HEK293 (cell line): Measurements from ENCODE around the gene DNAJC22.

Experiments used
- CTCF ChIA-PET: fragments of 350-600 bp; formaldehyde crosslinking; extraction: SDS; loops from one replicate; lab custom pipeline; 2021; ENCODE audit warnings: antibody characterized with exemption; lab: Yijun Ruan, JAX
- POLR2A ChIA-PET: fragments of 300-600 bp; formaldehyde crosslinking; extraction: SDS; loops from one replicate; lab custom pipeline; 2020; ENCODE audit warnings: antibody characterized with exemption, inconsistent platforms; lab: Yijun Ruan, JAX
- H3K27ac ChIP-seq: fragments of 200-500 bp; sonication (Bioruptor generic); 2 replicates; pipeline ENCODE4 v1.5.1; 2014; ENCODE audit warnings: low read depth, low read length, control low read depth, inconsistent platforms; ENCODE audit errors: extremely low read depth
- H3K36me3 ChIP-seq, 2 experiments: fragments of 200-500 bp in 1 of 2; sonication (Bioruptor generic) in 1 of 2; 1 replicate in 1 of 2; 2 replicates in 1 of 2; pipeline ENCODE4 v1.5.1; 2014 to 2017; ENCODE audit warnings: inconsistent platforms in 2 of 2, low read length in 2 of 2; ENCODE audit not compliant: control insufficient read depth in 2 of 2, insufficient read depth in 1 of 2
- H3K4me1 ChIP-seq: fragments of 200-500 bp; sonication (Bioruptor generic); 2 replicates; pipeline ENCODE4 v1.5.1; 2014; ENCODE audit warnings: mild to moderate bottlenecking, low read length, inconsistent platforms; ENCODE audit not compliant: control insufficient read depth, insufficient read depth
- H3K4me3 ChIP-seq: 2 replicates; pipeline ENCODE4 v1.5.1; 2011; ENCODE audit warnings: low read depth, mild to moderate bottlenecking, control low read depth, low read length, moderate library complexity
- H3K9me3 ChIP-seq: fragments of 200-500 bp; sonication (Bioruptor generic); 2 replicates; pipeline ENCODE4 v1.5.1; 2014; ENCODE audit warnings: low read depth, low read length, inconsistent platforms; ENCODE audit not compliant: control insufficient read depth, insufficient read depth
- BCL11A ChIP-seq: fragments of 450-650 bp; formaldehyde crosslinking; IDR thresholded peaks from 2 replicates; pipeline ENCODE4 v1.5.1; 2016; ENCODE audit warnings: low read depth, missing biosample characterization, missing genetic modification characterization
- FEZF1 ChIP-seq: fragments of 450-650 bp; formaldehyde crosslinking; IDR thresholded peaks from 2 replicates; pipeline ENCODE4 v1.5.1; 2016; ENCODE audit warnings: missing biosample characterization, missing genetic modification characterization
- KLF16 ChIP-seq: fragments of 450-650 bp; formaldehyde crosslinking; IDR thresholded peaks from 2 replicates; pipeline ENCODE4 v1.5.1; 2017; ENCODE audit warnings: missing biosample characterization, missing genetic modification characterization
- SP2 ChIP-seq: fragments of 450-650 bp; formaldehyde crosslinking; IDR thresholded peaks from 2 replicates; pipeline ENCODE4 v1.5.1; 2016; ENCODE audit warnings: missing biosample characterization, missing genetic modification characterization
- ZBTB17 ChIP-seq: fragments of 450-650 bp; formaldehyde crosslinking; IDR thresholded peaks from 2 replicates; pipeline ENCODE4 v1.5.1; 2016; ENCODE audit warnings: missing biosample characterization, missing genetic modification characterization
- ZBTB20 ChIP-seq: fragments of 450-650 bp; formaldehyde crosslinking; IDR thresholded peaks from 2 replicates; pipeline ENCODE4 v1.5.1; 2016; ENCODE audit warnings: missing biosample characterization, missing genetic modification characterization
- ZNF140 ChIP-seq: fragments of 450-650 bp; formaldehyde crosslinking; IDR thresholded peaks from 2 replicates; pipeline ENCODE4 v1.5.1; 2016; ENCODE audit warnings: missing biosample characterization, missing genetic modification characterization
- ZNF175 ChIP-seq: fragments of 450-650 bp; formaldehyde crosslinking; IDR thresholded peaks from 2 replicates; pipeline ENCODE4 v1.5.1; 2016; ENCODE audit warnings: missing biosample characterization, missing genetic modification characterization
- ZNF211 ChIP-seq: fragments of 450-650 bp; formaldehyde crosslinking; IDR thresholded peaks from 2 replicates; pipeline ENCODE4 v1.5.1; 2016; ENCODE audit warnings: low read depth, missing biosample characterization, missing genetic modification characterization
- ZNF24 ChIP-seq: fragments of 450-650 bp; formaldehyde crosslinking; IDR thresholded peaks from 2 replicates; pipeline ENCODE4 v1.5.1; 2016; ENCODE audit warnings: missing biosample characterization, missing genetic modification characterization
- ZNF335 ChIP-seq: fragments of 450-650 bp; formaldehyde crosslinking; conservative IDR thresholded peaks from 2 replicates; pipeline ENCODE4 v1.5.1; 2016; ENCODE audit warnings: missing biosample characterization, missing genetic modification characterization
- ZNF354C ChIP-seq: fragments of 450-650 bp; formaldehyde crosslinking; IDR thresholded peaks from 2 replicates; pipeline ENCODE4 v1.5.1; 2016; ENCODE audit warnings: missing biosample characterization, missing genetic modification characterization, low read depth, borderline replicate concordance
- ZNF366 ChIP-seq: fragments of 450-650 bp; formaldehyde crosslinking; conservative IDR thresholded peaks from 2 replicates; pipeline ENCODE4 v1.5.1; 2016; ENCODE audit warnings: missing biosample characterization, missing genetic modification characterization
- ZNF394 ChIP-seq: fragments of 450-650 bp; formaldehyde crosslinking; IDR thresholded peaks from 2 replicates; pipeline ENCODE4 v1.5.1; 2016; ENCODE audit warnings: missing biosample characterization, missing genetic modification characterization, mild to moderate bottlenecking, moderate library complexity, borderline replicate concordance
- ZNF501 ChIP-seq: fragments of 450-650 bp; formaldehyde crosslinking; IDR thresholded peaks from 2 replicates; pipeline ENCODE4 v1.5.1; 2016; ENCODE audit warnings: missing biosample characterization, missing genetic modification characterization
- ZNF600 ChIP-seq: fragments of 450-650 bp; formaldehyde crosslinking; IDR thresholded peaks from 2 replicates; pipeline ENCODE4 v1.5.1; 2016; ENCODE audit warnings: missing biosample characterization, missing genetic modification characterization
- ZNF623 ChIP-seq: fragments of 450-650 bp; formaldehyde crosslinking; IDR thresholded peaks from 2 replicates; pipeline ENCODE4 v1.5.1; 2016; ENCODE audit warnings: missing biosample characterization, missing genetic modification characterization
- ZNF701 ChIP-seq: fragments of 450-650 bp; formaldehyde crosslinking; IDR thresholded peaks from 2 replicates; pipeline ENCODE4 v1.5.1; 2016; ENCODE audit warnings: missing biosample characterization, missing genetic modification characterization
- ZNF768 ChIP-seq: fragments of 450-650 bp; formaldehyde crosslinking; IDR thresholded peaks from 2 replicates; pipeline ENCODE4 v1.5.1; 2018; ENCODE audit warnings: missing biosample characterization, mild to moderate bottlenecking, missing genetic modification characterization
- TF ChIP-seq, protein P1 (sequence below): fragments of 450-650 bp; formaldehyde crosslinking; IDR thresholded peaks from 2 replicates; pipeline ENCODE4 v1.5.1; 2017; ENCODE audit warnings: missing biosample characterization, missing genetic modification characterization
- TF ChIP-seq, protein P2 (sequence below): fragments of 450-650 bp; formaldehyde crosslinking; IDR thresholded peaks from 2 replicates; pipeline ENCODE4 v1.5.1; 2016; ENCODE audit warnings: missing biosample characterization, missing genetic modification characterization
- TF ChIP-seq, protein P3 (sequence below): fragments of 450-650 bp; formaldehyde crosslinking; IDR thresholded peaks from 2 replicates; pipeline ENCODE4 v1.5.0; 2017; ENCODE audit warnings: missing biosample characterization, missing genetic modification characterization, borderline replicate concordance

The DNAJC22 gene

DNA sequence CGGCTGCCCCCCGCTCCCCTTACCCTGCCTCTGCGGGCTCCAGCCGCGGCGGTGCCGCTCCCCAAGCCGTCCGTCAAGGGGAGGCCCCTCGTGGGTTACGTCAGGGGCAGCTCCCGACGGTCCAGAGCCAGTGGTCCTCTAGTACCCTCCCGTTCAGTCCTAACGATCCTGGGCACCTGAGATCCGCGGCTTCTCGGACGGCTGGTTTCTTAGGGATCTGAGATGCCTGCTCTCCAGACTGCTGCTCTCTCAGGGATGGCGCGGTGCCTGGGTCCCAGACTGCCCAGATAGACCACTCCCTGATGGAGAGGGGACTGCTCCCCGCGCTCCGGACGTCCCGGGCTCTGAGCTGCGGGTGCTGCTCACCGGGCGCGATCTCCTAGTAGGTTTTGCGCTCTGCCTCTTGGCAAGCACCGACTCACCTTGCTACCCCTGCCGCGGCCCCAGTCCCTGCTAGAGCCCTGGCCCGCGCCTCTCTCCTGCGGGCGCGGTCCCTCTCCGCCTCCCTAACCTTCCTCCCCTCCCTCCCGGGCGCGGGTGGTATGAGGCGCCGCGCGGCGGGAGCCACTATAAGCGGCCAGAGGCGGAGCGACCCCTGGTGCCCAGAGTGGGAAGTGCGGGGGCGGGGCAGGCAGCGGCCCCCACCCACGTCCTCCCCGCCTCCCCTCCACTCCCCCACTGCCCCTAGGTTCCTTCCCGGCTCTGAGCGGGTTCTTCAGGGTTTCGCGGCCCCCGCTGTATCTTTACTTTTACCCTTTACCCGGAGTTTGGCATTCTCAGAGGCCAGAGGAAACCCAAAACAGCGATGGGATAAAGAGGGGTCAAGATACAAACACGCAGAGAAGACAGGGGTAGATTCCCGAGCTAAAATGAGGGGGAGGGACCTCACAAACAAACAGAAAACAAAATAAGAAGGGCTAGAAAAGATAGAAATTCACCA, 9.8 kb upstream of the DNAJC22 start, which contains the start of gene C1QL4 (continued):
- TF ChIP-seq ZNF354C (tag by site-specific recombination) (no peak), ZNF701 (tag by site-specific recombination) (no peak)

DNA sequence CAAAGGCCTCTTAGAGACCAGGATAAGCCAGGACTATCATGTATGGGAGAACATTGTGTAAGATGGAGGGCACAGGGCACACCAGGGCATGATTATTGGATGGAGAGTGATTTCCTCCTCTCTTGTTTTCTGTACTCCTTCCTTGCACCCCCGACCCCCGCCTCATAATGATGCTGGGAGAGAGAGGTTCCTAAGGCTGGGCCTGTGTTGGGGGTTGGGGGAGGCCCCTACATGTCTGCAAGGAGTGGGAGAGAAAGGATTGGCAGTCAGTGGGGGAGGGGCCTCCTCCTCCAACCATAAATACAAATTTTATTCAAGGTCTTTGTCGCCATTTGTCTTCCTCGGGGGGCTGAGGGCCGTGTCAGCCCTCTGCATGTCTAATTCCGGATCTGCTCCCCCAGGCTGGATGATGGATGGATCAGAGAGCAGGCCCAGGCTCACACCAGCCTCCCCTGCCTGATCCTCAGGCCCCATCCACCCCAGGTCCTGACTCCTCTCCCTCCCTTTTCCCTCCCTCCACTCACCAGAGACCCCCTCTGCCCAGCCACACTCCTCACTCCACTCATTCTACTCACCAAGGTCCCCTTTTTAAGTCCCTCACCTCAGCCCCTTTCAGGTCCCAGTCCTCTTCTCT, 7.7 kb upstream of the DNAJC22 start:
- H3K4me1 ChIP-seq: peaks cover 9% of the 10 kb centered on the region; the same call in 1 of the 2 replicates
- H3K36me3 ChIP-seq: no peaks in the 10 kb centered on the region
- ChIA-PET CTCF (interaction anchor here (0.7 to 11.4 kb wide), 10 partner anchors 8 to 176 kb away, joined by 3 to 185 read pairs (median 6); partner anchors contain the start of genes DNAJC22, PRPH, SPATS2 and TROAP), POLR2A (interaction anchor here (0.8 to 8.2 kb wide), 3 partner anchors 9 to 16 kb away, joined by 3 to 82 read pairs (median 6); partner anchors contain the start of gene TROAP)
- no peak overlapping the region for H3K27ac ChIP-seq
- H3K9me3 ChIP-seq: no peaks in the 10 kb centered on the region
- no peak overlapping the region for H3K4me3 ChIP-seq
- TF ChIP-seq ZBTB17 (tag by site-specific recombination) (peak; percentile 48; the same call in 1 of the 2 replicates), ZNF366 (tag by site-specific recombination) (0 out of 2 replicates have a peak, but pooled peaks have one; percentile 28), ZNF335 (tag by site-specific recombination) (0 out of 2 replicates have a peak, but pooled peaks have one; percentile 25), KLF16 (no peak)
- TF ChIP-seq, protein P1, sequence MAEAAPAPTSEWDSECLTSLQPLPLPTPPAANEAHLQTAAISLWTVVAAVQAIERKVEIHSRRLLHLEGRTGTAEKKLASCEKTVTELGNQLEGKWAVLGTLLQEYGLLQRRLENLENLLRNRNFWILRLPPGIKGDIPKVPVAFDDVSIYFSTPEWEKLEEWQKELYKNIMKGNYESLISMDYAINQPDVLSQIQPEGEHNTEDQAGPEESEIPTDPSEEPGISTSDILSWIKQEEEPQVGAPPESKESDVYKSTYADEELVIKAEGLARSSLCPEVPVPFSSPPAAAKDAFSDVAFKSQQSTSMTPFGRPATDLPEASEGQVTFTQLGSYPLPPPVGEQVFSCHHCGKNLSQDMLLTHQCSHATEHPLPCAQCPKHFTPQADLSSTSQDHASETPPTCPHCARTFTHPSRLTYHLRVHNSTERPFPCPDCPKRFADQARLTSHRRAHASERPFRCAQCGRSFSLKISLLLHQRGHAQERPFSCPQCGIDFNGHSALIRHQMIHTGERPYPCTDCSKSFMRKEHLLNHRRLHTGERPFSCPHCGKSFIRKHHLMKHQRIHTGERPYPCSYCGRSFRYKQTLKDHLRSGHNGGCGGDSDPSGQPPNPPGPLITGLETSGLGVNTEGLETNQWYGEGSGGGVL: peak; percentile 78

DNA sequence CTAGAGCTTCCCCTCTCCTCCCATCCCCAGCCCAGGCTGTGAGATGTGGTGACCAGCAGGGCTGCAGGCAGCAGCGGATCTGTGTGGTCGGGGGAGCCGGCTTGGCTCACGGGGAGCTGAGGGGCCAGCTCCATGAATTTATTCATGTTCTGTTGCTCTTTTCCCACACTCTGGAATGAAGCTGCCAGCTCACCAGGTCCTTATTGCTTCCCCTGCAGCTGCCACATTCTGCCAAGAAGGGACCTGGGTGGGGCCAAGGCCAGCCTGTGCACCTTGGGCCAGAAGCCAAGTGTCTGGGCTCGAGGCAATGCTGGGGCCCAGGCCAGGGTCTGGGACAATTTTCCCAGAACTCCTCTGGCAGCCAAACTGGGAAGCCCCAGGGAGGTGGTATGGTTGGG, 7.2 kb upstream of the DNAJC22 start:
- CTCF ChIA-PET: interaction anchor here (0.7 to 11.4 kb wide), 4 partner anchors 8 to 53 kb away, joined by 4 to 185 read pairs (median 34); partner anchors contain the start of genes DNAJC22 and PRPH
- H3K27ac ChIP-seq: no peak overlapping the region
- TF ChIP-seq ZNF211 (tag by site-specific recombination) (no peak), ZBTB20 (tag by site-specific recombination) (peak; percentile 34; the same call in 1 of the 2 replicates), ZBTB17 (tag by site-specific recombination) (0 out of 2 replicates have a peak, but pooled peaks have one; percentile 9), ZNF768 (tag by site-specific recombination) (no peak), ZNF600 (tag by site-specific recombination) (peak; percentile 49), BCL11A (no peak), ZNF24 (tag by site-specific recombination) (no peak), ZNF366 (tag by site-specific recombination) (no peak), ZNF394 (no peak), ZNF140 (tag by site-specific recombination) (no peak), ZNF623 (tag by site-specific recombination) (no peak), ZNF501 (no peak), ZNF175 (tag by site-specific recombination) (no peak), SP2 (tag by site-specific recombination) (no peak), FEZF1 (tag by site-specific recombination) (peak; percentile 51; the same call in 1 of the 2 replicates)
- TF ChIP-seq, protein P2, sequence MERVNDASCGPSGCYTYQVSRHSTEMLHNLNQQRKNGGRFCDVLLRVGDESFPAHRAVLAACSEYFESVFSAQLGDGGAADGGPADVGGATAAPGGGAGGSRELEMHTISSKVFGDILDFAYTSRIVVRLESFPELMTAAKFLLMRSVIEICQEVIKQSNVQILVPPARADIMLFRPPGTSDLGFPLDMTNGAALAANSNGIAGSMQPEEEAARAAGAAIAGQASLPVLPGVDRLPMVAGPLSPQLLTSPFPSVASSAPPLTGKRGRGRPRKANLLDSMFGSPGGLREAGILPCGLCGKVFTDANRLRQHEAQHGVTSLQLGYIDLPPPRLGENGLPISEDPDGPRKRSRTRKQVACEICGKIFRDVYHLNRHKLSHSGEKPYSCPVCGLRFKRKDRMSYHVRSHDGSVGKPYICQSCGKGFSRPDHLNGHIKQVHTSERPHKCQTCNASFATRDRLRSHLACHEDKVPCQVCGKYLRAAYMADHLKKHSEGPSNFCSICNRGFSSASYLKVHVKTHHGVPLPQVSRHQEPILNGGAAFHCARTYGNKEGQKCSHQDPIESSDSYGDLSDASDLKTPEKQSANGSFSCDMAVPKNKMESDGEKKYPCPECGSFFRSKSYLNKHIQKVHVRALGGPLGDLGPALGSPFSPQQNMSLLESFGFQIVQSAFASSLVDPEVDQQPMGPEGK (tag by site-specific recombination): 0 out of 2 replicates have a peak, but pooled peaks have one; percentile 22
- TF ChIP-seq, protein P3, sequence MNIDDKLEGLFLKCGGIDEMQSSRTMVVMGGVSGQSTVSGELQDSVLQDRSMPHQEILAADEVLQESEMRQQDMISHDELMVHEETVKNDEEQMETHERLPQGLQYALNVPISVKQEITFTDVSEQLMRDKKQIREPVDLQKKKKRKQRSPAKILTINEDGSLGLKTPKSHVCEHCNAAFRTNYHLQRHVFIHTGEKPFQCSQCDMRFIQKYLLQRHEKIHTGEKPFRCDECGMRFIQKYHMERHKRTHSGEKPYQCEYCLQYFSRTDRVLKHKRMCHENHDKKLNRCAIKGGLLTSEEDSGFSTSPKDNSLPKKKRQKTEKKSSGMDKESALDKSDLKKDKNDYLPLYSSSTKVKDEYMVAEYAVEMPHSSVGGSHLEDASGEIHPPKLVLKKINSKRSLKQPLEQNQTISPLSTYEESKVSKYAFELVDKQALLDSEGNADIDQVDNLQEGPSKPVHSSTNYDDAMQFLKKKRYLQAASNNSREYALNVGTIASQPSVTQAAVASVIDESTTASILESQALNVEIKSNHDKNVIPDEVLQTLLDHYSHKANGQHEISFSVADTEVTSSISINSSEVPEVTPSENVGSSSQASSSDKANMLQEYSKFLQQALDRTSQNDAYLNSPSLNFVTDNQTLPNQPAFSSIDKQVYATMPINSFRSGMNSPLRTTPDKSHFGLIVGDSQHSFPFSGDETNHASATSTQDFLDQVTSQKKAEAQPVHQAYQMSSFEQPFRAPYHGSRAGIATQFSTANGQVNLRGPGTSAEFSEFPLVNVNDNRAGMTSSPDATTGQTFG (tag by site-specific recombination): no peak
- TF ChIP-seq, all 188 proteins: peak for 5
- no peak overlapping the region for H3K4me3 ChIP-seq
- POLR2A ChIA-PET: interaction anchor here (0.5 to 1.3 kb wide), 3 partner anchors 8 to 17 kb away, joined by 3 to 6 read pairs (median 3); partner anchors contain the start of gene TROAP
- peaks cover 9% of the 10 kb centered on the region; the same call in 1 of the 2 replicates for H3K4me1 ChIP-seq
- no peaks in the 10 kb centered on the region for H3K36me3 ChIP-seq
- no peaks in the 10 kb centered on the region for H3K9me3 ChIP-seq
